ENCODE results near the gene CDYL2. TPM values are rescaled to one million over a fixed set of nuclear protein-coding genes. Genes with fewer than 3 reads are reported as not detected.

The CDYL2 gene
- total RNA-seq, 1 donor from 2014 or later: 2.9 TPM

- H3K4me3 ChIP-seq: no peak overlapping the region
- H3K36me3 ChIP-seq: no peaks in the 10 kb centered on the region
- intact Hi-C loops (cut with DNase I): no loop called here
- no peak overlapping the region for H3K27ac ChIP-seq
- TF ChIP-seq, protein P1, sequence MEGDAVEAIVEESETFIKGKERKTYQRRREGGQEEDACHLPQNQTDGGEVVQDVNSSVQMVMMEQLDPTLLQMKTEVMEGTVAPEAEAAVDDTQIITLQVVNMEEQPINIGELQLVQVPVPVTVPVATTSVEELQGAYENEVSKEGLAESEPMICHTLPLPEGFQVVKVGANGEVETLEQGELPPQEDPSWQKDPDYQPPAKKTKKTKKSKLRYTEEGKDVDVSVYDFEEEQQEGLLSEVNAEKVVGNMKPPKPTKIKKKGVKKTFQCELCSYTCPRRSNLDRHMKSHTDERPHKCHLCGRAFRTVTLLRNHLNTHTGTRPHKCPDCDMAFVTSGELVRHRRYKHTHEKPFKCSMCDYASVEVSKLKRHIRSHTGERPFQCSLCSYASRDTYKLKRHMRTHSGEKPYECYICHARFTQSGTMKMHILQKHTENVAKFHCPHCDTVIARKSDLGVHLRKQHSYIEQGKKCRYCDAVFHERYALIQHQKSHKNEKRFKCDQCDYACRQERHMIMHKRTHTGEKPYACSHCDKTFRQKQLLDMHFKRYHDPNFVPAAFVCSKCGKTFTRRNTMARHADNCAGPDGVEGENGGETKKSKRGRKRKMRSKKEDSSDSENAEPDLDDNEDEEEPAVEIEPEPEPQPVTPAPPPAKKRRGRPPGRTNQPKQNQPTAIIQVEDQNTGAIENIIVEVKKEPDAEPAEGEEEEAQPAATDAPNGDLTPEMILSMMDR (IDR thresholded peaks at IDR 0.05): no peak
- TF ChIP-seq POLR2A (IDR thresholded peaks at IDR 0.05) (no peak), POLR2AphosphoS5 (IDR thresholded peaks at IDR 0.05; ENCODE audit: insufficient read depth in 1 of 2, low read depth in 1 of 2) (no peak)
- H3K9me3 ChIP-seq: peaks cover 4% of the 10 kb centered on the region
- no peak for DNase-seq (ENCODE audit: extremely low spot score in 2 of 2)
- H3K4me1 ChIP-seq: no peaks in the 10 kb centered on the region
- no peaks in the 10 kb centered on the region for H3K27me3 ChIP-seq
Measured at GRCh38 chr16:80775450-80775849, 28.9 kb downstream of the CDYL2 start.

DNA sequence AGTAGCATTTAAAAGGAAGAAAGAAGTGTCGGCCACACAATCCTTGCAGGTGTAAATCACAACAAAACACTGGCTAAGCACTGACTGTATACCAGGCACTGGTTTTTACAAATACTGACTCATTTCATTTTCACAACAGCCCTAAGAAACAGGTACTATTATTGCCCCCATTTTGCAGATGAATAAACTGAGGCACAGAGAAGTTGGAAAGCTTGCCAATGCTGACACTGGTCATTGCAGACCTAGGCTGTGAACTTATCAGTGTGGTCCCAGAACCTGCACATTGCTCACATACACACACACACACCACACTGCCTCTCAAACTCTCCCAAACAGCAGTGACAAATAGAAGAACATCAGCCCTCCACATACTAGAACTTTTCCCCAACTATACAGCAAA lies 37.6 kb downstream of the CDYL2 start:
- Histone ChIP-seq H3K27ac (no peak overlapping the region), H3K4me3 (no peak overlapping the region), H3K4me1 (no peaks in the 10 kb centered on the region), H3K9me3 (peaks cover 4% of the 10 kb centered on the region), H3K36me3 (no peaks in the 10 kb centered on the region), H3K27me3 (no peaks in the 10 kb centered on the region)
- DNase-seq (ENCODE audit: extremely low spot score in 2 of 2): no peak
- intact Hi-C loops (cut with DNase I): no loop called here
- TF ChIP-seq POLR2AphosphoS5 (IDR thresholded peaks at IDR 0.05; ENCODE audit: insufficient read depth in 1 of 2, low read depth in 1 of 2) (no peak), POLR2A (IDR thresholded peaks at IDR 0.05) (no peak)
- TF ChIP-seq, protein P1 (IDR thresholded peaks at IDR 0.05): no peak

- Histone ChIP-seq H3K9me3 (no peaks in the 10 kb centered on the region), H3K4me1 (no peaks in the 10 kb centered on the region), H3K27ac (no peak overlapping the region), H3K27me3 (no peaks in the 10 kb centered on the region), H3K4me3 (no peak overlapping the region), H3K36me3 (no peaks in the 10 kb centered on the region)
- intact Hi-C loops (cut with DNase I): no loop called here
- no peak for DNase-seq (ENCODE audit: extremely low spot score in 2 of 2)
- TF ChIP-seq POLR2A (IDR thresholded peaks at IDR 0.05) (no peak), POLR2AphosphoS5 (IDR thresholded peaks at IDR 0.05; ENCODE audit: insufficient read depth in 1 of 2, low read depth in 1 of 2) (no peak)
- TF ChIP-seq, protein P1 (IDR thresholded peaks at IDR 0.05): no peak
Measured at GRCh38 chr16:80759419-80760162, 44.8 kb downstream of the CDYL2 start.

DNA sequence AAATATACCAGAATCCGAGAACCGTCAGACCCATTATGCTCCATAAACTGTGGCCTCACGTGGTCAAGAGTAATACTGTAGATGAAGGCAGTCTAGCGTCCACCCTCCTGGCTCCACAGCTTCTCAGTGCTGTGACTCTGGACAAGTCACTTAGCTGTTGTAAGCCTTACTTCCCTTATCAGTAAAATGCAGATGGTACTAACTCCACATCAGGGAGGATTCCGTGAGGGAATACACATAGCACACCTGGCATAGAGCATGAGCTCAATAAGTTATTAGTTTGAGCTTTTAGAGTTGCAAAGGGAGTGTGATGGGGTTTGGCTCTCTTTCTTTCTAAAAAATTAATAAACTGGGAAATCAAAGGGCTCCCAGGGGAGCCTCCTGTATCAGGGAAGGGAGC lies 49.9 kb downstream of the CDYL2 start:
- intact Hi-C loops (cut with DNase I): no loop called here
- no peaks in the 10 kb centered on the region for H3K36me3 ChIP-seq

DNA sequence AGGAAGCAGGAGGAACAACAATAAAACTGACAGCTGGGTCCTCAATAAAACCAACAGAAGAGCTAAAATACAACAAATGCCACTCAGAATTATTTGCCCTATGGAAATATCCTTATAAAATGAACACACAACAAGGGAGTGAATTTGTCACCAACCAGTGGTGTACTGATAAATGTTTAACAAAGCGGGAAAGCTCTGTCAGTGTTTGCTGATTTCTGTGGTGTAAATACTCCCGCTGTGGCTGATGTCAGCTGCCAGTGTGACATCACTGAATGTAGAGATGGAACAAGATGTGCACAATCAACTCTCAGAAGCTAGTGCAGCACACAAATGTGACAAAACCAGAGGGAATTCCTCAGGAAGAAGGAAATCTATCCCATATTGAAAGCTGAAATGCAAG lies 51.9 kb downstream of the CDYL2 start:
- H3K4me1 ChIP-seq: no peaks in the 10 kb centered on the region
- H3K9me3 ChIP-seq: no peaks in the 10 kb centered on the region
- TF ChIP-seq, protein P1 (IDR thresholded peaks at IDR 0.05): no peak
- TF ChIP-seq POLR2AphosphoS5 (IDR thresholded peaks at IDR 0.05; ENCODE audit: insufficient read depth in 1 of 2, low read depth in 1 of 2) (no peak), POLR2A (IDR thresholded peaks at IDR 0.05) (no peak)
- intact Hi-C loops (cut with DNase I): no loop called here
- H3K27me3 ChIP-seq: no peaks in the 10 kb centered on the region
- DNase-seq (ENCODE audit: extremely low spot score in 2 of 2): no peak
- H3K36me3 ChIP-seq: no peaks in the 10 kb centered on the region
- H3K27ac ChIP-seq: no peak overlapping the region
- H3K4me3 ChIP-seq: no peak overlapping the region

More for the DNA sequence above, 49.9 kb downstream of the CDYL2 start:
- TF ChIP-seq POLR2AphosphoS5 (IDR thresholded peaks at IDR 0.05; ENCODE audit: insufficient read depth in 1 of 2, low read depth in 1 of 2) (no peak), POLR2A (IDR thresholded peaks at IDR 0.05) (no peak)
- TF ChIP-seq, protein P1 (IDR thresholded peaks at IDR 0.05): no peak
- H3K9me3 ChIP-seq: no peaks in the 10 kb centered on the region
- no peaks in the 10 kb centered on the region for H3K4me1 ChIP-seq
- H3K27me3 ChIP-seq: no peaks in the 10 kb centered on the region
- DNase-seq (ENCODE audit: extremely low spot score in 2 of 2): no peak
- H3K27ac ChIP-seq: no peak overlapping the region
- H3K4me3 ChIP-seq: no peak overlapping the region
